8988T (cell line): ENCODE data around the gene PPL.
"Not testable (repeated sequence)": the region's sequence is repeated elsewhere in the genome, so short reads cannot be mapped to it uniquely, and the experiment has no call there.

Experiments used
- DNase-seq: peaks from one replicate; pipeline ENCODE4 v3.0.0; 2011

PPL gene

DNA sequence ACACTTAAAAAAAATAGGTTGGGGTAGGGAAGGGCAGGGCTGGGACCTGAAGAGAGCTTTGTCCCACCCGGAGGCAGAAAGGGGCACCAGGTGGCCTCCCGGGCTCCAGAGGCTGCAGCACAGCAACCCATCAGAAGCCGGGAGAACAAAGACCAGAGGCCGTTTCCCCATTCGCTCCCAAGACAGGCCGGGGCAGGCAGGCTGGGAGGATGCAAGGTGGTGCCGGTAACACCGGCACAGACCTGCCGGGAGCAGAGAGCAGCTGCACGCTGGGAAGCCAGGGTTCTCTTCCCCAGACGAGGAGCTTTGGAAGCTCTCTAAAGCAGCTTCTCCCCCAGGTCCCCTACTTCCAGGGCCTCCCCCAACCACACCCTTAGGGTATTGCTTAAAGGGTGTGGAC, 5.6 kb downstream of the PPL start:
- no peak for DNase-seq

DNA sequence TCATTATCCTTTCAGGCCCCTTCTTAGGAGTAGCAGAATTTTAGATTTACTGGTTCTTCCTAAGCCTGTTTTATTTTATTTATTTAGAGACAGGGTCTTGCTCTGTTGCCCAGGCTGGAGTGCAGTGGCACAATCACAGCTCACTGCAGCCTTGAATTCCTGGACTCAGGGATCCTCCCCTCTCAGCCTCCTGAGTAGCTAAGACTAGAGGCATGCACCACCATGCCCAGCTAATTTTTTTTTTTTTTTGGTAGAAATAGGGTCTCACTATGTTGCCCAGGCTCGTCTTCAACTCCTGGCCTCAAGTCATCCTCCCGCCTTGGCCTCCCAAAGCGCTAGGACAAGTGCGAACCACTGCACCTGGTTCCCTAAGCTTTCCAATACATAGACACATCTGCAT, 7.3 kb downstream of the PPL start:
- DNase-seq: not testable (repeated sequence)

DNA sequence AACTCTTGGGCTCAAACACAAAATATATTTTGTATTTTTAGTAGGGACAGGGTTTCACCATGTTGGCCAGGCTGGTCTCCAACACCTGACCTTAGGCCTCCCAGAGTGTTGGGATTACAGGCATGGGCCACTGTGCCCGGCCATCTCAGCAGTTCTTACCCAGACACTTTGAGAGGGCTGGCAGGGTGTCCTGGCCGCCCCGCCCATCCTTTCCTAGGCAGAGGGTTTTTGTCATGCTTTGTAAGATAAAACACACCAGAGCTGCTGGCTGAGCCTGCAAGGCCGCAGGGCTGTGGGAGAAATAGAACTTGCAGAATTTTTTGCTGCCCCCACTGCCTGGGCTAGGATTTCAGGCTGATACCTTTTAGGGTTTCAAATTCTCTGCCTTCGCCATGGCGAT, 8.7 kb downstream of the PPL start:
- DNase-seq: no peak

DNA sequence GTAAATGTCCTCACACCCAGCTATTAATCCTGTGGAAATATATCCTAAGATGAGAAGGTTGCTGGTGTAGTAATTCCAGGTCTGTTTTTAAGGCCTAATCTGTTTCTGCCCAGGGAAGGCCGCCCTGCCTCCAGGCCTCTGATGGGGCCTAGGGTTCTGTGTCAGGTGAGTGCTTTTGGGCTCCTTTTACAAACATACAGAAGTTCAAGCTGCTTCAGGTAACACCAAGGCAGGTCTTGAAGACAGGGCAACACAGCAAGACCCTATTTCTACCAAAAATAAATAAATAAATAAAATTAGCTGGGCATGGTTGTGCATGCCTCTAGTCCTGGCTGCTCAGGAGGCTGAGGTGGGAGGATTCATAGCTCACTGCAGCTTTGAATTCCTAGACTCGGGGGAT, 9.3 kb downstream of the PPL start:
- DNase-seq: no peak

DNA sequence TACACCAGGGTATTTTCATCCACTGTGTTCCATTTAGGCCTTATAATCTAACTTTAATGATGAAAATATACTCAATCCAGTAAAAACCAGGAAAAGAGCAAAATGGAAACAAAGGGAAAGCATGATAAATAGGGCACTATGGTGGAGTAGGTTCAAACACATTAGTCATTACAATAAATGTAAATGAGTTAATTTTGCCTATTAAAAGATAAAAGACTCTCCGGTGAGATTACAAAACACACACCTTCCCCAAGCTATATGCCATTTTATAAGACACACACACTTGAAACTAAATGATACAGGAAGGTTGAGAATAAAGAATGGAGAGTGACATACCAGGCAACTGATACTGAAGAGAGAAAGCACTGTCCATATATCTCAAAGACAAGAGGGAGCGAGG, 10.0 kb downstream of the PPL start:
- no peak for DNase-seq

DNA sequence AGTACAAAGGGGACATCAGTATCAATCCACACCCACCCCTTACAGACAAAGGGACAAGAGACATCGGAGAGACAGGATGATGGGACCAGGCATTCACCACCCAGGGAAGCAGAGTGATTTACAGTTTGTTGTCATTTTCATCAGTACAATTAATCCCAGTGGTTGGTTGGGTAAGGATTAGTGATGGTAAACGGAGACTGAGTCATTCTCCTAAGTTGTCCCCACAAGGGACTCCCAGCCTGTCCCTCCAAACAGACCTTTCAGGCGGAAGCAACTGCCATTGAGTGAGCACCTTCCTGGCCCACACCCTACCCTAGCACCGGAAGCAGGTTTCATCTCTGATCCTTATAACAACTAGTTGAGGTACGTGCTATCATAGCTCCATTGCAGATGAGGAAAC, 11.2 kb downstream of the PPL start:
- no peak for DNase-seq

DNA sequence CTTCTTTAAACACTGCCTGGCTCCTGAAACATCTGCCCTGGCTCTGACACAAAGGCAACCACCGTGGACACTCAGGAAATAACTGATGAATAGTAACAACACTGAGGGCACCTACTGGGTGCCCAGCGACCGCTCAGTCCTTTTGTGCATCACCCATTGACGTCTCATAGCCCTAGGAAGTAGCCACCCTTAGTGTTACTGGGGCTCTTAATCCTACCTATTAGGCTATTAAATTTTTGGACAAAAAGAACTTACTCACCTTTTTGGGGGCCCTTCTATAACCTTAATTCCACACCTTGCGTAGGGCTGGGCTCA, 11.7 kb downstream of the PPL start:
- no peak for DNase-seq

DNA sequence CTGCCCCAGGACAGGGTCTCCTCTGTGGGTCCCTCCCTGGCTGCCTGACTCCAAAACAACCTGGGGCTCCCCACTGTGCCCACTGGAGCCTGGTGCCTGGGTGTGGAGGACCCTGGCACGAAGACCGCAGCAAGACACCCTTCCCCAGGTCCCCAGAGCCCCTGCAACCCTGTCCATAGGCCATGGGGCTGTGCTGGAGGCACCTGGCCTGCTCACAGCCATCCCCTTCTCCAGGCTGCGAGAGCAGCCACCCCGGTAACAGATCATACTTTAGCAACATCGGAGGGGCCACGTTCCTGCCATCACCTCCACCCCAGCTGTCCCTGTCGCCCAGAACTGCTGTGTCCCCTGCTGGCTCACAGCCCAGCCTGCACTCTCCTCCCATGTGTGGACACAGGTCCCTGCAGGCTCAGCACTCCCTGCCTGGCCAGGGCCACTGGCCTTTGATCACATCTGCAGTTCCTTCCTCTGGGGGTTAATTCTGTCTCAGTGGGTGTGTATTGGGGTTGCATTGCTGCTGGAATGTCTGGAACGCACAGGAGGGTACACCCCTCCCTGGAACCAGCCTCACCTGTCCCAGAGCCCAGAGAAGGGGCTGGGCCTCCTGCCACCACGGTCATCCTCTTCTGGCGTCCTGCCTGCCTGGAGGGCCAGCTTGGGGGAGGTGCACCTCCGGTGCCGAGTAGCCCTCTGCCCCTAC, 12.2 kb downstream of the PPL start:
- no peak for DNase-seq

DNA sequence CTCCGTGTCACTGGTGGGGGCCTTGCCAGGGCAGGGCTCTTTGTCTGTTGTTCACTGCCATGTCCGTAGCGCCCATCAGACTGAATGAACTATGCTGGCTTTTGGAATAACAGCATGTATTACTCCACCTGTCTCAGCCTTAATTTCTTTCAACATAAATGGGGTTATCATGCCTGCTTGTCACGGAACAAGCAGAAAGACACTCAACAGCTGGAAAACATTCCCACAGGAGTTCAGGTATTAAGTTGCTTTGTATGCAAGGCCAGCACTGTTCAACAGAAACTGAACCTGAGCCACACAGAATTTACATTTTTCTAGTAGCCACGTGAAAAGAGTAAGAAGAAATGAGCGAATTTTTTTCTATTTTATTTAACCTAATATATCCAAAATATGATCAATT, 13.1 kb downstream of the PPL start:
- DNase-seq: no peak

DNA sequence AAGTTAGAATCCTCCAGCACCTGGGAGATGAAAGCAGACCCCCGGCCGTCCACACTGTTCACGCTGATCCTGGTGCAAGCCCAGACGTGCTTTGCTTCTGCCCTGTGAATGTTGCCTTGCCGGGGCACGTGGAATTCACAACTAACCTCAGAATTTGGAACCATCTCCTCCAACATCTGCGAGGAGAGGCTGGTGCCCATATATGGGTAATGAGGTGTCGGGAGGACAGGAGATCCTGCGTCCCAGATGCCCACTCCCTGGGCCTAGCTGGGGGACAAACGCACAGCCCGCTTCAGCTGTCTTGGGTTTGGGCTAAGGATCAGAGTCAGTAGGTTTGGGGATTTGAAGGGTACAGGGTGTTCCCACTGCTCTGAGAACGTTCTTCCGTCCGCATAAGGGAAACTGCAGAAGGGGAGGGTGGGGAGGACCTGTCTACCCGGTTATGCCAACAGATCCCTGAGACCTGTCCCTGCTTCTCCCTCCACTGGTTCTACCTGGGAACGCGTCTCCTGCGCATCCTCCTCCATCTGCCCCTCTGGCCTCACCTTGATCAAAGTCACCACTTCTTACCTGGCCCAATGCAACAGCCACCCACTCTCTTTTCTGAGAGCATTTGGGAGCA, 14.1 kb downstream of the PPL start:
- DNase-seq: no peak

DNA sequence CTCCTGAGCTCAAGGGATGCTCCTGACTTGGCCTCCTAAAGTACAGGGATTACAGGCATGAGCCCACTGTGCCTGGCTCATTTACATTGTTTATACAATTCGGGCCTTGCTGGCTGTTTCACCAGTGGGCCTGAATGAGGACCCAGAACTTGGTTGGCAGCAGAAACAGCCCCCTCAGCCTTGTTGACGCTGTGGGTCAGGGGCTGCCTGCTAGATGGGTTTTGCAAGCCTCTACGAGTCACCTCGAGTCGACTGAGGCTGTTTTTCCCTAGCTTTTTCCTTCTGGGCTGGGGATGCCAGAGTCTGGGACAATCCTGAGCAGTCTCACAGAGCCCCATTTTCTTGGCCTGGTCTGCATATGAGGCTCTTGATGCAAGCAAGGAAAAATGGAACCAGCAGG, 16.1 kb downstream of the PPL start:
- DNase-seq: no peak

DNA sequence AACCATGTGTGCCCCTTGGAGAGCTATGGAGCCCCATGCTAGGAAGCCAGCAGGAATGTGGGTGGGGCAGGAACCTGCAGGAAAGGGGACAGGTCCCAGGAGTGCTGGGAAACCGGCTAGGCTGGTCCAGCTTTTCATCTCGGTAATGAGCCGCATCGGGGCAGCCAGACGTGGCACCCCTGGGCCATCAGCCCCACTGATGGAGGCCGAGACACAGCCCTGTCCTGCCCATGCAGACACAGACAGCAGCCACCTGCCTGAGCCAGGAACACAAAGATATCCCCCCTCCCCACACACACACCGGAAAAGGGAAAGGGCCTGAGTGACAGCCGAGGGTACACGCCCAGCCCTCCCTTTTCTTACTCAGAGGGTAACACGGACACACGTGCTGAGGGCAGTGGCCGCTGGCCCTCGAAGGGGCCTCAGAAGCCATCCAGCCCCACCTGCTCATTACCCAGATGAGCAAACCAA, 18.1 kb downstream of the PPL start:
- DNase-seq: no peak

DNA sequence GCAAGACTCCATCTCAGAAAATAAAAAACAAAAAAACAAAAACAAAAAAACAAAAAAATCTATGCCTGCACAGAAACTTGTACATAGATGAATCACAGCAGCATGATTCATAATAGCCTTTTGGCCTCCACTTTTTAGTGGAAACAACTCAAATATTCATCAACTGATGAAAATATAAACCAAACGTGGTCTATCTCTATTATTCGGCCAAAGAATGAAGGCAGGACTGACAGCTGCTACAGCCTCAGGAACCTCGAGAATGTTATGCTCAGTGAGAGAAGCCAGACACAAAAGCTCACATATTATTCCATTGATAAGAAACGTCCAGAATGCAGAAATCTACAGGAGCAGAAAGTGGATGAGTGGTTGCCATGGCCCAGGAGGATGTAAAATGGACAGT, 19.8 kb downstream of the PPL start:
- DNase-seq: no peak

DNA sequence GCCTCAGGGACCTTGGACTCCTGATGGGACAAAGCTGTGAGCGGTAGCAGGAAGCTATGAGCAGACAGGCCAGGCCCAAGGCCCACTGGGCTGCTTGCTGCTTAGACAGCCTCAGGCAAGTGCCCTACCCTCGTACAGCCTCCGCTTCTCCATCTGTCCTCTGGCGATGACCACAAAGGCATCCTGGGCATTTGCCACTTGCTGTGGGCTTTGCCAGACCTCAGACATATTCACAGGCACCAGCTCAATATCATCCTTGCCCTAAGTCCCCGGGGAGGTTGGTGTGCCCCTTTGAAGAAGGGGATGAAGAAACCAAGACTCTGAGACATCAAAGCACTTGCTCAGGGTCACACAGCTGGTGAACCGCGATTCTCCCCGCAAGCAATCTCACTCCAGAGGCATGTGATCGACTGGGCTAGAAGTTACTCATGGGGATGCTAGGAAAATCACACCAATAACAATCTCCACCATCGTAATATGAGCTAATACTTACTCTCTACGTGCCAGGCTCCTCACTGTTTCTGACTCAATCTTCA, 21.7 kb downstream of the PPL start:
- DNase-seq: no peak

DNA sequence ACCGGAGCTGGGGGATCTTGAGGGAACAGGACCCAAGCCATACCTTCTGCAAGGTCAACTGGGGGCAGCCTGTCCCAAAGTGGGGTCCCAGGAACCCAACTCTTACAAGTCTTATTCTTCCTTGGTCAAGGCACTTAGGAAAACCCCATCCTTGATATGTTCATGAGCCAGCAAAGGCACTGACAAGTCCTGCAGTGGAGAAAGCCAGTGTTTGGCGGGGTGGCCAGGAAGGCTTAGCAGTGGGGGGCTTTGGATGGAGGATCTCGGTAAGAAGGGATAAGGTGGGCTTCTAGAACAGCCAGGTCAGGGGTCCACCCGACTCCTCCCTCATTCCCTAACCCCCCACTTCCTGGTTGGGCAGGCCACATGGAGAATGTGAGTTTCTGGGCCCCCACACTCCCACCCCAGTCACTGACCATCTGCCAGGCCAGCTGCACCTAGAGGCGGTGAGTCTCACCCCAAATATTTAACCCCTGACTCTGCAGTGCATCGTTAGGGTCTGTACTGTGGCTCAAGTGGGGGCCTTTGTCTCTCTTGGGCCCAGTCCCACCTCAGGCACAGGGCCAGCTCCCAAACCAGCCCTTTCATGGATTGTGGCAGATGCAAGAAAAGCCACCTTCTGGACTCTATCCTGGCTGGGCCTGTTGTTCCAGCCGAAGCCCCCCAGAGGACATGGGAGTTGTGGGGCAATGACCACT, 22.3 kb downstream of the PPL start:
- no peak for DNase-seq

DNA sequence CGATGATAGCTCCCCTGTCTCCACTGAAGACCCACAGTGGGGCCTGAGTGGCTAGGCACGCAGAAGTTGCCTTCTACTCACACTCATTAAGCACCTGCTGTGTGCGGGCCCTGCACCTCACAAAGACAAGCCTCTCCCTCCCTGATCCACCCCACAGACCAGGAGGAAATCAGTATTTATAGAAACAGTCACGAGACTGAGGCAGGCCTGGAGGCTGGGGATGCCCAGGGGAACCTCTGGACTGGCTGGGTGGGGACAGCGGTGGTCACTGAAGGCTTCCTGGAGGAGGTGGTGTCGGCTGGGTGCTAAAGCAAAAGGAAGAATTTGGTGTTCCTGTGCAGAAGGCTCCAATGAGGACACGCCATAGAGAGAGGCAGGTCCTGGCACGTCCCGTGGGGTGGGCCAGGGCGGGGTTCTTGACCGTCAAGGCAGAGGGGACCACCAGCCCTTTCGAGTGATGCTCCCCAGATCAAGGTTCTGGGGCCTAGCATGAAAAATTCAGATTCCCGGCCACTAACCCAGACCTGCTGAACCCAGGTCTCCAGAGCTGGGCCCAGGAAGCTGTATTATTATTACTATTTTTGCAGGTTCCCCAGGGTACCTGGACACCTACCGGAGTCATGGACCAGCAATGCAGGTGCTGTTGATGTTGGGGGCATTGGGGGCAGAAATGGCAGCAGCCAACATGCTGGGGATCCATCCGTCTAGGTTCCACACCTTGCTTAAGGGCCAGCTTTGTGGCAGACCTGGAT, 23.0 kb downstream of the PPL start:
- no peak for DNase-seq

DNA sequence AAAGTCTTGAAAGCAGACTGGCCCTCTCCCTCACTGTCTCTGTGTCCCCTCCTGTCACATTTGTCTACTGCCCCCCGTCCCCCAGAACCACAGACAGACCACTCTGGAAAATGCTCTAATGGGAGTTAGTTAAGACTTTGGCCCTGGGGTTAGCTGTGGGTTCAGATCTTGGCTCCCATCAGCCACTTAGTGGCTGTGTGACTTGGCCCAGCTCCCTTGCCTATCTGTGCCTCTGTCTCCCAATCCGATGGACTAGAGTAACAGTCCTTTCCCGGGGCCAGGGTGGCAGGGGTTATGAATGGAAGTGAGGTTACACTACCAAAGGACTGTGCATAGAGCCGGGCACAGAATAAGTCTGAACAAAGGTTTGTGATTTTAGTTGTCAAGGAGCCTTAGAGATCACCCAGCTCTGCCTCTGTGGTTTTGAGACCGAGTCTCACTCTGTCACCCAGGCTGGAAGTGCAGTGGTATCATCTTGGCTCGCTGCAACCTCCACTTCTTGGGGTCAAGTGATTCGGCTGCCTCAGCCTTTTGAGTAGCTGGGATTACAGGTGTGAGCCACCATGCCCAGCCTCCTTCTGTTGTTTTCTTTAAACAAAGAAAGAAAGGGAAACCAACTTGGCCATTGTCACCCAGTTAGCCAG, 23.7 kb downstream of the PPL start:
- DNase-seq: no peak

DNA sequence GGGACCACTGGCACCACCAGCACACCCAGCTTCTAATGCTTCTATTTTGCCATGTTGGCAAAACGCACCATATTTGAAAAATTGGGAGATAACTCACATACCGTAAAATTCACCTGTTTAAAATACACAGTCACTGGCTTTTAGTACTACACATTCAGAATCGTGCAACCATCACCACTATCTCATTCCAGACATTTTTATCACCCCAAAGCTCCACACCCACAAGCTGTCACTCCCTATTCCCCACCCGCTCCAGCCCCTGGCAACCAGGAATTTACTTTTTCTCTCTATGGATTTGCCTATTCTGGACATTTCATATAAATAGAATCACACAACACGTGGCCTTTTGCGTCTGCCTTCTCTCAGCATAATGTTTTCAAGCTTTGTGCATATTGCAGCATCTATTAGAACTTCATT, 25.0 kb downstream of the PPL start:
- no peak for DNase-seq

DNA sequence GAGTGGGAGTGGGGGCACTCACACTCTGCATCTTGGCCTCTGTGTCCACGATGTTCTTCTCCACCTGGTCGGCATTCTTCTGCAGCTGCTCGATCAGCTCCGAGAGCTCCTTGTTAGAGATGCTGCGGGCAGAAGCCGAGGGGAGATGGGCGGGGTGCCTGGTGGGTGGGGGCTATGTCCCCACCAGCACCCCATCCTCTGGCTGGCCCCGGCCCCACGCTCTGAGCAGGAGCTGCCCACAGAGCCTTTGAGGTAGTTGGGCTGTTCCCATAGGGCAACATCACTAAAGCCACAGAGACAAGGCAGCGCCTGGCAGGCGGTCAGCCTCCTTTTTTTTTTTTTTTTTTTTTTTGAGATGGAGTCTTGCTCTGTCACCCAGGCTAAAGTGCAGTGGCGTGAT, 26.1 kb downstream of the PPL start:
- no peak for DNase-seq

DNA sequence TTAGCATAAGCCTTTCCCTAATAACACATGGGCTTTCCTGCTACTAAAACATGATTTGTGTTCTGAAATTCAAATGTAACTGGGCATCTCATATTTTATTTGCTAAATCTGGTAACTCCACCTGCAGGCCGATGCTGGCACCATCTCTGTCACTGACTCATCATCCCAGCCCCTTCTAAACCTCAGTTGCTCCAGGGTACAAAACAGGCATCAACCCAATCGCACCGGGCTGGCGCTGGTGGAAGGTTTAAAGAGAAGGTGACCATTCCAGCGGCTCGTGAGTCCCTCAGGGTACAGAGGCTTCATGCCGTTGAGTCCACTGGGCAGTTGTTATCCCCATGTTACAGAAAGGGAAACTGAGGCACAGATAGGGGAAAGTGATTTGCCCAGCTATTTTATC, 27.1 kb downstream of the PPL start:
- DNase-seq: no peak

DNA sequence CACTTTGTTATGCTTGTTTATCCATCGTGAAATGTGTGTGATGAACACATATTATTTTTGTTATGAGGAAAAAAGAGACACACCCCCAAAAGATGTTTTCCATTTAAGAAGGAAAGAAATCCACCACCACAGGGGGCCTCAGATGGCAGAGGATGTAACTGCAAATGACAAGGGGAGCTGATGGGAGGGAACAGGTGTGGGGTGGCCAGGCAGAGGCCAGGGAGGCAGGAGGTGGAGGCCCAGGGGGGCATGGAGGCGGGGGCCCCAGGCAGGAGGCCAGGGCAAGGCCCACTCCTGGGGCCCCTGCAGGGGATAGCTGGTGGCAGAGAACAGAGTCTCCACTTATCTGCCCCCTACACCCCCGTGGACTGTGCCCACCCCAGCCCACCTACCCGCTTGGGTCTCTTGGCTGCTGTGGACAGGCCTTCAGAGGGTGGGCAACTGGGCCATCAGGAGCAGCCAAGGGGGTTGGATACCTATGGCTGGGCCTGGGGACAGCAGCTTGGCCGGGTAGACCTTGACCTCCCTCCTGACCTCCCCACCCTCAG, 28.0 kb downstream of the PPL start:
- DNase-seq: no peak

DNA sequence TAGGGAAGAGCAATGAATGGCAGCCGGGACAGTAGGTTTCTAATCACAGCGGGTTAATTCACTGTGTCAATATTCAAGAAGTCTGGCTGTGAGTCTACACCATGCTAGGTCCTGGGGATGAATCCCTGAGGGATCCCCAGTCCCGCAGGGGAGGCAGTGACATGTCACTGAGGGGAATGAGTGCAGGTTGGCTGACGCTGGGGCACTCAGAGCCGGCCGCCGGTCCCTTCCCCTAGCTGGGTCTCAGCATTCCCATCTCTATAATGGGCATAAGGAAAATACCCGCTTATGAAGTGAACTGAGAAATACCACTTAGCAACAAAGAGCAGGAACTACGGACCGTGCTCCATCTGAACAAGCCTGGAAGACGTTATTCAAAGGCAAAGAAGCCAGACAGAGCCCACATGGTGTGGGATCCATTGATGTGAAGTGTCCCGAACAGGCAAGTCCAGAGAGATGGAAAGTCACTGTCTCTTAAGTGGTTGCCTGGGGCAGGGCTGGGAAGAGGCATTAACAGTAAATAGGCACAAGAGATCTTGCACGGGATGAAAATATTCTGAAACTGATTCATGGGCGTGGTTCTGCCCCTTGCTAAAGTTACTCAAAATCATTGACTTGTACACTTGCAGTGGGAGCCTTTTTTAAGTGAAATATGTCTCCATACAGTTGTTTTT, 31.9 kb downstream of the PPL start:
- DNase-seq: no peak
